Effector memory CD4-positive, alpha-beta T cell (primary cell): ENCODE data around the gene RPS19BP1.
A peak's percentile ranks its signal among the peaks of the same experiment; 100 is the strongest.
"Not testable (repeated sequence)": the region's sequence is repeated elsewhere in the genome, so short reads cannot be mapped to it uniquely, and the experiment has no call there.

ENCODE experiments used
- DNase-seq, 3 donors: peaks; one replicate each; pipeline ENCODE4 v3.0.0-alpha.2; 2020
- H3K27ac ChIP-seq: 2 replicates; pipeline ENCODE4 v1.7.0; 2013; ENCODE audit warnings: mild to moderate bottlenecking, low read length, moderate library complexity; ENCODE audit not compliant: insufficient read depth, poor library complexity, severe bottlenecking
- H3K27me3 ChIP-seq: replicated peaks from 2 replicates; pipeline ENCODE4 v1.7.0; 2013; ENCODE audit warnings: mild to moderate bottlenecking, low read length; ENCODE audit not compliant: insufficient read depth, control insufficient read depth, poor library complexity, severe bottlenecking
- H3K36me3 ChIP-seq: 2 replicates; pipeline ENCODE4 v1.7.0; 2013; ENCODE audit warnings: mild to moderate bottlenecking, low read length, moderate library complexity; ENCODE audit not compliant: control insufficient read depth, insufficient read depth
- H3K4me1 ChIP-seq: 2 replicates; pipeline ENCODE4 v1.7.0; 2013; ENCODE audit warnings: low read length, mild to moderate bottlenecking; ENCODE audit not compliant: control insufficient read depth, insufficient read depth, poor library complexity, severe bottlenecking
- H3K4me3 ChIP-seq: 2 replicates; pipeline ENCODE4 v1.7.0; 2013; ENCODE audit warnings: low read length, low read depth, mild to moderate bottlenecking; ENCODE audit not compliant: insufficient read depth, poor library complexity, severe bottlenecking
- H3K9me3 ChIP-seq: 2 replicates; pipeline ENCODE4 v1.7.0; 2013; ENCODE audit warnings: mild to moderate bottlenecking, low read length, moderate library complexity; ENCODE audit not compliant: control insufficient read depth

RPS19BP1 gene

DNA sequence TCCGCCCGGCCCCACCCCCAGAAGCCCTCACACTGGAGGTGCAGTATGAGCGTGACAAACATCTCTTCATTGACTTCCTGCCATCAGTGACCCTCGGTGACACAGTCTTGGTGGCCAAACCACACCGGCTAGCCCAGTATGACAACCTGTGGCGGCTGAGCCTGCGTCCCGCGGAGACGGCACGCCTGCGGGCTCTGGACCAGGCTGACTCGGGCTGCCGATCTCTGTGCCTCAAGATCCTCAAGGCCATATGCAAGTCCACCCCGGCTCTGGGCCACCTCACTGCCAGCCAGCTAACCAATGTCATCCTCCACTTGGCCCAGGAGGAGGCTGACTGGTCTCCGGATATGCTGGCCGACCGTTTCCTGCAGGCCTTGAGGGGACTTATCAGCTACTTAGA, 18.8 kb downstream of the RPS19BP1 start:
- H3K4me3 ChIP-seq, result no peak overlapping the region
- no peaks in the 10 kb centered on the region for H3K4me1 ChIP-seq
- H3K9me3 ChIP-seq, result no peaks in the 10 kb centered on the region
- no peak for DNase-seq
- no peaks in the 10 kb centered on the region for H3K27me3 ChIP-seq
- no peak overlapping the region for H3K27ac ChIP-seq
- H3K36me3 ChIP-seq, result peaks cover 62% of the 10 kb centered on the region

DNA sequence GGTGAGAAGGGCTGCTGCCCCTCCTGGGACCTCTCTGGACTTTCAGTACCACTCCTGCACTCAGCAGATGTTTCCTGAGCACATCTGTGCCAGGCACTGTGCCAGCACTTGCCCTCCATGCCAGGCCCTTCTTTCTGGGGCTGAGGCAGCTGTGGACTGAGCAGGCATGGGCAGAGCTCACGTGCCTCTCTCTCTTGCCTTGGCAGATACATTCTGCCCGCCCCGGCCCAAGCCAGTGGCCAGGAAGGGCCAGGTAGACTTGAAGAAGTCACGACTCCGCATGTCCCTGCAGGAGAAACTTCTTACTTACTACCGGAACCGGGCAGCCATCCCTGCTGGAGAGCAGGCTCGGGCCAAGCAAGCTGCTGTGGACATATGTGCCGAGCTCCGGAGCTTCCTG, 20.5 kb downstream of the RPS19BP1 start:
- Histone ChIP-seq H3K4me1 (no peaks in the 10 kb centered on the region), H3K9me3 (no peaks in the 10 kb centered on the region), H3K27ac (no peak overlapping the region), H3K36me3 (peaks cover 72% of the 10 kb centered on the region), H3K4me3 (no peak overlapping the region), H3K27me3 (no peaks in the 10 kb centered on the region)
- DNase-seq, result no peak

DNA sequence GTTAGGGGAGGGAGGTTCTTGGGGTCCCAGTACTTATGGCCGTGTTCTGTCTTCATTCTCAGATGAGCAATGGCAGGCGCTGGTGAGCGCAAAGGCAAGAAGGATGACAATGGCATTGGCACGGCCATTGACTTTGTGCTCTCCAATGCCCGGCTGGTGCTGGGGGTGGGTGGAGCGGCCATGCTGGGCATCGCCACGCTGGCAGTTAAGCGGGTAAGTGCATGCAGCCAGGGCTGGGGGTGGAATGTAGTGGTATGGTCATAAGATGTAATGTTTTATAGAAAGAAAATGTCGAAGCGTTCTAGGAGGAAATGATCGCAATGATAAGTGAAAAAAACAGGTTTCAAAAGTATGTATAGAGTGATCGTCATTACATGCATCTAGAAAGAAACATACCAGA, 21.3 kb downstream of the RPS19BP1 start:
- no peak overlapping the region for H3K4me3 ChIP-seq

DNA sequence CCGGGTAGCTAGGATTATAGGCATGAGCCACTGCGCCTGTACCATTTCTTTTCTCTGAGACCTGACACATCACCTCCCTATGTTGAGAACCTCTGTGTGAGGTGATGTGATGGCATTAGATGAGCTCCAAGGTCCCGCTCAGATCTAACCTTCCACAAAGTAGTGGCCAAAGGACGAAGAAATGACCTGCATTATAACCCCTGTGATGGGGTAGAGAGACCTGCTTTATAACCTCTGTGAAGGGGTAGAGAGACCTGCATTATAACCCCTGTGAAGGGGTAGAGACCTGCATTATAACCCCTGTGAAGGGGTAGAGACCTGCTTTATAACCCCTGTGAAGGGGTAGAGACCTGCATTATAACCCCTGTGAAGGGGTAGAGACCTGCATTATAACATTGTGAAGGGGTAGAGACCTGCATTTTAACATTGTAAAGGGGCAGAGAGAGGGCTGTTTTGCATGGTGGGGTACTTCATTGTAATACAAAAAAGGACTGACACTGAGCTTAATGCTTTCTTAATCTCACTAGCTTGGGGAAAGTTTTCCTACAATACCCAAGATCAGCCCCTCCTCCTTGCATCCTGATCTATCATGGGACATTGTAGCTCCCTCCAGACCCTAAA, 21.9 kb downstream of the RPS19BP1 start:
- Histone ChIP-seq H3K9me3 (no peaks in the 10 kb centered on the region), H3K27me3 (no peaks in the 10 kb centered on the region), H3K36me3 (peaks cover 82% of the 10 kb centered on the region), H3K27ac (no peak overlapping the region), H3K4me3 (no peak overlapping the region), H3K4me1 (no peaks in the 10 kb centered on the region)
- DNase-seq, result no peak

More for the DNA sequence above, 21.3 kb downstream of the RPS19BP1 start:
- no peak for DNase-seq
- Histone ChIP-seq H3K36me3 (peaks cover 76% of the 10 kb centered on the region), H3K27ac (no peak overlapping the region), H3K4me1 (no peaks in the 10 kb centered on the region), H3K9me3 (no peaks in the 10 kb centered on the region), H3K27me3 (no peaks in the 10 kb centered on the region)

DNA sequence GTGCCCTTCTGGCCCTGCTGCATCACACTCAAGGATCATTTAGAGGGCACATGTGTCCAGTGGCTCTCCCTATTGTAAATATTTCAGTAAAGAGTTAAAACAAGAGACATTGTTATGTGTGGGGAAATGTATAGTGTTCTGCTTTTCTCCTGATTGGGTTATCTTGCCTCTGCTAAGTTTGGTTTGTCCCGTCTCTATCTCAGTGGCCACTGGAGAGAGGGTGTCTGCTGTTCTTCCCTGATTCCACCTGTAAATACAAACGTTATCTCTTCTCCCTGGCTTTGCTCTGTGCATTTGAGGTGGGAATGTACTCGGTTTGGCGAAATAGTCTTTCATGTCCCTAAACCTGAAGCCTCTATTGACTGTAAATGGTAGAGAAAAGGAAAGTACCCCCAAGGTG, 24.2 kb downstream of the RPS19BP1 start:
- Histone ChIP-seq H3K27me3 (no peaks in the 10 kb centered on the region), H3K9me3 (no peaks in the 10 kb centered on the region), H3K27ac (no peak overlapping the region), H3K4me1 (peaks cover 12% of the 10 kb centered on the region), H3K36me3 (peaks cover 77% of the 10 kb centered on the region), H3K4me3 (no peak overlapping the region)
- no peak for DNase-seq

DNA sequence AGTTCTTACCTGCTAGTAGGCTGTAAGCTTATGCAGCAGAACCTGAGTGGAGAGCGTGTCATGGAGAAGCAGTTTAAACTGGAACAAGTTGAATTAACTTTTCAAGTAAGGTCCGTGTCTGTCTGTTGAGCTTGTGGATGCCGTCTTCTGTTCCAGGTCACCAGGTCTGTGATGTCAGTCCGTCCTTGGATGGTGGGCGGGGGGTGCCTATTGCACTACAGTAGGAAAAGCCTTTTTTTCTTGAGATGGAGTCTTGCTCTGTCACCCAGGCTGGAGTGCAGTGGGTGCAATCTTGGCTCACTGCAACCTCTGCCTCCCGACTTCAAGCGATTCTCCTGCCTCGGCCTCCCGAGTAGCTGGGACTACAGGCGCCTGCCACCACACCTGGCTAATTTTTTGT, 25.5 kb downstream of the RPS19BP1 start:
- H3K4me3 ChIP-seq, H3K9me3 ChIP-seq, H3K27me3 ChIP-seq, H3K27ac ChIP-seq, DNase-seq: not testable (repeated sequence)
- peaks cover 20% of the 10 kb centered on the region for H3K4me1 ChIP-seq
- peaks cover 67% of the 10 kb centered on the region for H3K36me3 ChIP-seq

DNA sequence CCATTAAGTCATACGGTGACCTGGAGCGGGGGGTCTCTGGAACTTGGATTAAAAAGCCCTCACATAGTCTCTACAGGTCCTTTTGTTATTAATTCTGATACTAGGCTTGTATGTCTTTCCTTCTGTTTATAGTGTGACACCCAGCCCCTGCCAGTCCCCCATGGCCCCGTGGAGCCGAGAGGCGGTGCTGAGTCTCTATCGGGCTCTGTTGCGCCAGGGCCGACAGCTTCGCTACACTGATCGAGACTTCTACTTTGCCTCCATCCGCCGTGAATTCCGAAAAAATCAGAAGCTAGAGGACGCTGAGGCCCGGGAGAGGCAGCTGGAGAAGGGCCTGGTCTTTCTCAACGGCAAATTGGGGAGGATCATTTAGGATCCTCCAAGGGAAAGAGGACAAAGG, 28.5 kb downstream of the RPS19BP1 start:
- Histone ChIP-seq H3K4me3 (no peak overlapping the region), H3K36me3 (peaks cover 42% of the 10 kb centered on the region), H3K27me3 (no peaks in the 10 kb centered on the region), H3K27ac (no peak overlapping the region), H3K4me1 (peaks cover 20% of the 10 kb centered on the region), H3K9me3 (no peaks in the 10 kb centered on the region)
- DNase-seq, result no peak

DNA sequence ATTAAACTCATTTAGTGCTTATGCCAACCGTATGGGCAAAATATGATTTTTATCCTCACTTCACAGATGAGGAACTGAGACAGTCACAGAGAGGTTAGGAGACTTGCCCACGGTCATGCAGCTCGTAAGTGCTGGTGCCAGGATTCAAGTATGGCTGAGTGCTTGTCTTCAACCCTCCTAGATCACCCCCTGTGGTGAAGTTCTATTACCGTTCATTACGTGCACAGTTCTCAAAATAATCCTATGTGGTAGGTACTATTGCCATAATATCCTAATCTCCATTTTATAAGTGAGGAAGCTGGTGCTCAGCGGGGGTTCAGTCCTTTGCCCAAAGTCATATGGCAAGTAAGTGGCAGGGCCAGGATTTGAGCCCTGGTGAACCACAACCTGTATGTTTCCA, 28.9 kb downstream of the RPS19BP1 start:
- Histone ChIP-seq H3K36me3 (peaks cover 38% of the 10 kb centered on the region), H3K4me1 (peaks cover 20% of the 10 kb centered on the region), H3K27ac (no peak overlapping the region), H3K27me3 (no peaks in the 10 kb centered on the region), H3K4me3 (peak overlapping the region; percentile 86), H3K9me3 (no peaks in the 10 kb centered on the region)
- no peak for DNase-seq

DNA sequence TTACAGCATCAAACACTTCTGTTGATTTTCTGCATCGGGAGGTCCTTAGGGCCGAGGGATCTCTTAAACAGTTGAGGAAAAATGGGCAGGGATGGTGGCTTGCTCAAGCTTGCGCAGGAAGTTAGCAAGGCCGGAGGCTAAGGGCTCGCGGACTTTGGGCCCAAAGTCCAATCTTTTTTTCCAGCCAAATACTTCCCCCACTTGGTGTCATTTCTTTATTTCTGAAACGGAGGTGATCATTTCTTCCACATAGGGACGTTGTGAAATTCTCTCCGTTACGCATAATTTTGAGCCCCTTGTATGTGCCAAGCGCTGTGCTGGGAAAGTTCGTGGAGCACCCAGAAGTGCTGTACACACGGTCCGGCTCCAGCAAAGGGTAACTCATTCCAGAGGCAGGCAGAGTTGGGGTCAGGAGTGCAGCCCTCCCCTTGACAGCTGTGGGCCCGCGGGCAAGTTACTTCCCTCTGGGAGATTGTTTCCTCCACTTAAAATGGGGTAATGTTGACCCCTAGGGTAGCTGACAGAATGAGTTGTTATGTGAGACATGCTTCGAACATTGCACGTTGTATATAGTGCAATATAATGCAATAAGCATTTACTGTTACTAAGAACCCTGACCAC, 29.6 kb downstream of the RPS19BP1 start:
- Histone ChIP-seq H3K27ac (peak overlapping the region; percentile 71), H3K9me3 (no peaks in the 10 kb centered on the region), H3K27me3 (no peaks in the 10 kb centered on the region), H3K36me3 (peaks cover 32% of the 10 kb centered on the region), H3K4me3 (peak overlapping the region; percentile 86), H3K4me1 (peaks cover 20% of the 10 kb centered on the region)
- DNase-seq, result no peak

DNA sequence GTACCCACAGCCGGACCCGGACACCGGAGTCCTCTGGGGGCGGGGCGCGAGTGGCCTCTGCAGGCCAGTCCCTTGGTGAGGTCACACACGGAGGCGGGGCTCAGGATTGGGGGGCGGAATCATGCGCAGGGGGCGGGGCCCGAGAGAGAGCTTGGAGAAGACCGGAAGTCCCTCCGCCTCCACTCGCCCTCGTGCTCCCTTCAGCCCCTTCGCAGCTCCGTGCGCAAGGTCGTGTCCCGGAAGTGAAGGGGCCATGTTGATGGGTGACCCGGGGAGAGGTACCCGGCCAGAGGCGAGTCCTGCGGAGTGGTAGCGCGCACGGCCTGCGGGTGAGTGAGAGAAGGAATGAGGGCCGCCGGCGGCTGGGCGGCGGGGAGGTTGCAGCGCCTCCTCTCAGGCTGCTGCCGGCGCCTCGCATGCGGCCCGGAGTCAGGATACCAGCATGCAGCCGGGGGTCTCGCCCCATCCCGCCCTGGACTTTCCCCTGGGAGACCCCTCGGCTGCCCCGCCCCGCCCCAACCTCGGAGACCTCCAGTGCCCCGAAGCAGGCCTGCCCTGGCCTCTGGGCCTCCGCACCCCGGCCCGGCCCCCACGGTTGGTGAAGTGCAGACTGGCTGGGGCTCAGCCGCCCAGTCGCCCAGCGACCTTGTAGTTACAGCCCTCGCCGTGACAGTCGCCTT, 30.3 kb downstream of the RPS19BP1 start, which contains the start of gene MIEF1:
Gene MIEF1, plus strand, starts transcription at position 182 of the 680 bp plus-strand sequence. CDS start 9,005 bp downstream, outside the sequence.
- Histone ChIP-seq H3K36me3 (peaks cover 29% of the 10 kb centered on the region), H3K27ac (peak within 1 kb of the TSS; percentile 71), H3K4me1 (peaks cover 20% of the 10 kb centered on the region), H3K9me3 (no peaks in the 10 kb centered on the region), H3K4me3 (peak within 1 kb of the TSS; percentile 86), H3K27me3 (no peaks in the 10 kb centered on the region)
- DNase-seq, result peak; percentile 80 to 84 (median 81)
